GOT3 (cell line): Measurements from ENCODE around the gene MICAL3.
"Not testable (repeated sequence)": the region's sequence is repeated elsewhere in the genome, so short reads cannot be mapped to it uniquely, and the experiment has no call there.

ENCODE experiments used
- DNase-seq: peaks from one replicate; lab custom pipeline; 2025; ENCODE audit warnings: mixed read lengths; lab: John Stamatoyannopoulos, UW

MICAL3 gene

GRCh38 chr22:17888855-17889254 lies 135.5 kb downstream of the MICAL3 start:
- DNase-seq = no peak

GRCh38 chr22:17888439-17888838 lies 135.9 kb downstream of the MICAL3 start:
- DNase-seq = no peak

DNA sequence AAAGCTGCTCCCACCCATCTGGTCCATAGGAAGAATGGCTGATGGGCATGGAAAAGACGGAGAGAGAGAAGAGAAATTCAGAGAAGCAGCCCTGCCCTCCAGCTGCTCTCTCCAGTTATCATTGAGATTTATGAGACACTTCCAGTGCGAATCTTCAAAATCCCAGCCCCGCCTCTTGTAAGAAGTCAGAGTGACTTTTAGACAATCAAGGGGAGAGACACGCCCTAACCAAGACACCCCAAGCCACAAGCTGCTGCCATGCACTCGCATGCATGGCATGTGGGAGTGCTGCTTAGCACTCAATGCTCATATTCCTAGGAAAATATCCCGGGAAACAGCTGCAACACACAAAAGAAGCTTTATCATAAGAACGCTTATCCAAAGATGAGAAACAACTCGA lies 139.5 kb downstream of the MICAL3 start:
- no peak for DNase-seq

DNA sequence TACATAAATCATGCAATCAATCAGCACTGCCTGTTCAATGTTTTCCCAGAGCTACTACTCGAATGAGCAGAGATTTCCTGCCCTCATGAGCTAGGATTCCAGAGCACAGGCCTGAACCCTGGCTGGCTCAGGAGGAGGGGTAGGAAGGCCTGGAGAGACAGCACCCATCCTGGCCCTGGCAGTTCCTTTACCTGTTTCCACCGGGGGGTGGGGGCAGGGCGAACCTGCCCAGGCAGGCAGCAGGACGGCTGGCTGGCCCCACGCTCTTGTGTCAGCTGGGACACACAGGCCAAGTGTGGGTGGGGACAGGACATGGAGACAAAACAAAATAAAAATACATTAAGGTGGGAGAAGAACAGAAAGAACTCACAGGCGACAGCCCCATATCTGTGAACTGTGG lies 140.3 kb downstream of the MICAL3 start:
- DNase-seq = no peak

- DNase-seq = no peak
Measured at GRCh38 chr22:17883356-17883755, 141.0 kb downstream of the MICAL3 start.

DNA sequence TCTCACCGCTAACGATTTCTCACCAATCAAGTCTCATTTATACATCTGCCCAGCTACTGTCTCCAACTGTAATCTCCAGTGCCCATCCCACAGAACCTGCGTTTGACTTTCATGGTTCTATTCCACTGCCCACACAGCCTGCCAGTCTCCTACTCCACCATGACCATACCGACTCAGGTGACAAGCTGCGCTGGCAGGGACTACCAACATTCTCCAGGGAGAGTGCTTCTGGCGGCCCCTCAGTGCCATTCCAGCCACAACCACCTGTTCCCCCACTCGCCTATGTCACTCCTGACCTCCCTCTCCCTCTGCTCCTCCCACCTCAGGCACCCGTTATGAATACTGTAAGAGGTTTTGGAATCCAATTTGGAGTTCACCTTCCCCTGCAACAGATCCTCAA lies 141.6 kb downstream of the MICAL3 start:
- DNase-seq = no peak

DNA sequence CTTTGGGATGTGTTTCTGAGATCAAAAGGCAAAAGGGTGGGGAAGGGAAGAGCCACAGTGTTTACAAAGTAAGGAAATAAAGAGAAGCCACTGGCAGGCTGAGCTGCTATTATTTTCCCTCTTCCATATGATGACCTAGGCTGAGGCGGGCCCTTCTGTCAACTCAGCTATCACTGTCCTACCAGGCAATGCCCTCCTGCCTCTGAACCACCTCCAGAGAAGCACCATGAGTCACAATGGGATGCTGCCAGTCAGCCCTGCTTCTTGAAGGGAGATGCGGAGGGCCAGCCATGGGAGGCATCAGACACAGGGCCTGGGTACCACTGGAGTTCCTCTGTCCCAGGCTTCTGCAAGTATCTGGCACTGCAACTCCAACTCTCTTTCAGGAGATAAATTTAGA lies 142.2 kb downstream of the MICAL3 start:
- DNase-seq = no peak

GRCh38 chr22:17881366-17881765 lies 143.0 kb downstream of the MICAL3 start:
- no peak for DNase-seq

- DNase-seq = no peak
Measured at GRCh38 chr22:17880468-17880867, 143.9 kb downstream of the MICAL3 start.

- DNase-seq = no peak
Measured at GRCh38 chr22:17880020-17880419, 144.3 kb downstream of the MICAL3 start.

DNA sequence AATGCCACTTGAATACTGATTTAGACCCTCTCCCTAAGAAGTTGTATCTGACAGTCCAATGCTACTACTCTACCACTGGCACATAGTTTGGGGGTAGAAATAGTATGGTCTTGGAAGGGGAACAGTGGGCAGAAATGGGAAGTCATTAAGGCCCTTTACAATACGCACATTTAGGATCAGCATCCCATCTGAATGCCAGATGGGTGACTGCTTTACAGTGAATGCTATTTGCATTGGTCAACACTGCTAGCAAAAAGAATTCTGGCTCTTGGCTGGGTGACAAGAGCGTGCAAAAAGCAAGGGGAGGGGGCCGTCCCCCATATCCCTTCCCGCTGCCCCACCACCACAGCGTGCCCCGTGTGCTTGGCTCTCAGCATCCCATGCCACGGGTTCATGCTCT lies 145.4 kb downstream of the MICAL3 start:
- DNase-seq = no peak

DNA sequence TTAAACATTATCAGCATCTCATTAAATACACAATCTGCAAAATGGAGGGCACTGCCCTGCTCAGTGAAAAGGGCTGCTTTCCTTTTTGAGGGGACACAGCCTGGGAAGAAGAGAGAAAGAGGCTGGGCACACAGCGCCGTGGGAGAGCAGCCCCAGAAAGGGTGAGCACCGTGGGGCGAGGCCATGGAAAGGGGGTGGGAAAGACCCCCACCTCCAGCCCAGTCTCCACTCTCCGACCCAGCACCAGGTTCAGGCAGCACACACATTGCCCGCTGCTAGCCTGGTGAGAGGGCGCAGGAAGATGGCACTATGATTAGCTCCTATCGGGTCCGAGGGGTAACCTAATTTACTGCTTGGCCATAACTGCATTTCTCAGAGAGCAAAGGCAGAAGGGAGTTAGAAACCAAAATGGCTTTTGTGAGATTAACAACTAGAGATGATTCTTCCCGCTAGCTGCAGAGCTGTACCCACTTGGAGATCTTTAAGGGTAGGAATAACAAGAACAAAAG lies 146.1 kb downstream of the MICAL3 start:
- no peak for DNase-seq

DNA sequence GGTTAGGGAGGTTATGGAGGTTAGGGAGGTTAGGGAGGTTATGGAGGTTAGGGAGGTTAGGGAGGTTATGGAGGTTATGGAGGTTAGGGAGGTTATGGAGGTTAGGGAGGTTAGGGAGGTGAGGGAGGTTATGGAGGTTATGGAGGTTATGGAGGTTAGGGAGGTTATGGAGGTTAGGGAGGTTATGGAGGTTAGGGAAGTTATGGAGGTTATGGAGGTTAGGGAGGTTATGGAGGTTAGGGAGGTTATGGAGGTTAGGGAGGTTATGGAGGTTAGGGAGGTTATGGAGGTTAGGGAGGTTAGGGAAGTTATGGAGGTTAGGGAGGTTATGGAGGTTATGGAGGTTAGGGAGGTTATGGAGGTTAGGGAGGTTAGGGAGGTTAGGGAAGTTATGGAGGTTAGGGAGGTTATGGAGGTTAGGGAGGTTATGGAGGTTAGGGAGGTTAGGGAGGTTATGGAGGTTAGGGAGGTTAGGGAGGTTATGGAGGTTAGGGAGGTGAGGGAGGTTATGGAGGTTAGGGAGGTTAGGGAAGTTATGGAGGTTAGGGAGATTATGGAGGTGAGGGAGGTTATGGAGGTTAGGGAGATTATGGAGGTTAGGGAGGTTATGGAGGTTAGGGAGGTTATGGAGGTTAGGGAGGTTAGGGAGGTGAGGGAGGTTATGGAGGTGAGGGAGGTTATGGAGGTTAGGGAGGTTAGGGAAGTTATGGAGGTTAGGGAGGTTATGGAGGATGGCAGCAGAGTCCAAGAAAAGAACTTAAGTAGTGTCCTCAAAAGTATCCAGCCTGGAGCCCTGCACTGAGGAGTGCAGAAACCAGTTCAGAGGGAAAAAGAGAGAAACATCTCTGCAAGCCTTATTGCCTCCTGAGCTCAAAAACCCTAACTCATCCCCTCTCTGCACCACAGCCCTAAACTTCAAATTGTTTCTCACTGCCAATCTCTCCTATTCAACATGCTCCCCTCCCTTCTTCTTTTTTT lies 147.2 kb downstream of the MICAL3 start:
- not testable (repeated sequence) for DNase-seq

DNA sequence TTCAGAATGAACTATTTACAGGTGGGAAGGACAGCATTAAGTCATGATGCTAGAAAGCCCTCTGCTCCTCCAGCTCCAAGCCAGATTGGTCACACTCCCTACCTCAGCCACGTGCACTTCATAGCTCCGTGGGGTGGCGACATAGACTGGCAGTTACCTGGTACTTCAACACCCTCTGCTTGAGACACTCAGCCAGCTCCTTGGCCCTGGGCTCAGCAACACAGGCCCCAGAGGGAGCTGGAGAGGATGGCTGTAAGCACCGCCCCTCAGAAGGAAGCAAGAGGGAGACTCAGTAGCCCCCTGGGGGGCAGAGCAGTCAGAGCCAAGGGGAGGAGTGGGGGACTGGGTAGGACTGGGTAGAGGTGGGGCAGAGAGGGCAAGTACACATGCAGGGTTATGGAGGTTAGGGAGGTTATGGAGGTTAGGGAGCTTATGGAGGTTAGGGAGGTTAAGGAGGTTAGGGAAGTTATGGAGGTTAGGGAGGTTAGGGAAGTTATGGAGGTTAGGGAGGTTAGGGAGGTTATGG lies 148.0 kb downstream of the MICAL3 start:
- no peak for DNase-seq

DNA sequence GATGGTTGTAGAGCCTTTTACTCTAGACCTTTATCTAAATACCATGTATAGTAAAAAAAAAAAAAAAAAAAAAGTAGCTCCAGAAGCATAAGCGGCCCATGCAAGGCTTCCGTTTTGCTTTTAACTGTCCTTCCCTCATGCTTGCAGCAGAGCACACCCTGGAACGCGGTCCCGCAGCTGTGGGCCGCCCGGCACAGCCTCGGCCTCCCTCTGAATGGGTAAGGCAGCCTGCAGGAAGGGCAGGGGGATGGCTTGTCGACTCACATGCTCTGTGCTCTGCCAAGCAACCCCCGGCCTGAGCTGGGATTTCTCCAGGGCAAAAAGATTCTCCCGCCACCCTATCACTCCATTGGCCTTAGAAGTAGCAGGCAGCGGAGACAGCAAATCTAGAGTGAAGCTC lies 148.7 kb downstream of the MICAL3 start:
- DNase-seq = no peak

DNA sequence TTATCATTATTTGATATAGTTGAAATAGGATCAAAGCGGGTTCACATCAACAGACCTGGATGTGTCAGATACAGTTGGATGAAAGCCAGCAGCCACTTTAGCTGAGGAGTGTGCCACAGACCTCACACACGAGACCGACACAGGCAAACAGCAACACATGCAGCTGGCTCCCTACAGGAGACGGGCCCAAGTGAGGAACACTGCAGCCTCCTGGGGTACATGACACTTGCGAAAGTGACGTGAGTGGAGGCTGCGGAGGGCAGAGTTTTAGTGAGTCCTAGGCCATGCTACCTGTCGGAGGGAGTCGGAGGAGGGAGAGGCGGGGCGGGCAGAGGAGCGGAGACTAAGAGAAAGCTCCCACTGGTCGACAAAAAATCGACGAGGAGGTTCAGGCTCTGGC lies 149.2 kb downstream of the MICAL3 start:
- no peak for DNase-seq

- no peak for DNase-seq
Measured at GRCh38 chr22:17874231-17874905, 150.0 kb downstream of the MICAL3 start.

DNA sequence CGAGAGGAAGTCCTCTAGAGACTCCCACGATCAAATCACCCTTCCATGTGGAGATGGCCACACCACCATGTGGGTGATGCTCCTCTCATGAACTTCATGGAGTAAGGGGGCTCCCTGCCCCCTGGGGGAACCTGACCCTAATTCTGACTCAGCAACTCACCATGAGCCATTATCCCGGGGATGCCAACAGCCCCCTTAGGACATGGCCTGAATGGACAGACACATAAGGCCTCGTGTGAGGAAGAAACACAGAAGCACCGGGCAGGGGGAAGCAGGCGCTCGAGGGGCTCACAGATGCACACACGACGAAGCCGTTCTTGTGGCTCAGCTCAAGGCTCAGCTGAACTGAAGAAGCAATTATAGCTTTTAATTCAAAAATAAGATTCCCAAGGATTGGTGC lies 150.6 kb downstream of the MICAL3 start:
- no peak for DNase-seq

GRCh38 chr22:17873116-17873515 lies 151.2 kb downstream of the MICAL3 start:
- no peak for DNase-seq

GRCh38 chr22:17872471-17872870 lies 151.9 kb downstream of the MICAL3 start:
- no peak for DNase-seq

- DNase-seq = no peak
Measured at GRCh38 chr22:17871726-17872458, 152.5 kb downstream of the MICAL3 start.

GRCh38 chr22:17870407-17870806 lies 154.0 kb downstream of the MICAL3 start:
- DNase-seq = no peak
